ENCODE data around the gene SHISA5.
"Not testable (repeated sequence)": the region's sequence is repeated elsewhere in the genome, so short reads cannot be mapped to it uniquely, and the experiment has no call there.

The SHISA5 gene

GRCh38 chr3:48476426-48477053, 27.4 kb downstream of the SHISA5 start:
- DNase-seq, result no peak

GRCh38 chr3:48475188-48475587, 28.8 kb downstream of the SHISA5 start:
- no peak for DNase-seq

- DNase-seq, result no peak
Observed at GRCh38 chr3:48474619-48475018, 29.4 kb downstream of the SHISA5 start.

- not testable (repeated sequence) for DNase-seq
Observed at GRCh38 chr3:48474031-48474430, 29.9 kb downstream of the SHISA5 start.

- DNase-seq, result no peak
Observed at GRCh38 chr3:48473617-48473952, 30.4 kb downstream of the SHISA5 start.

GRCh38 chr3:48472923-48473616, 30.9 kb downstream of the SHISA5 start:
- peak; percentile 91 for DNase-seq

GRCh38 chr3:48472673-48472922, 31.4 kb downstream of the SHISA5 start:
- no peak for DNase-seq

- no peak for DNase-seq
Observed at GRCh38 chr3:48470286-48470685, 33.7 kb downstream of the SHISA5 start.

- DNase-seq, result no peak
Observed at GRCh38 chr3:48469046-48469915, 34.7 kb downstream of the SHISA5 start.

- DNase-seq, result no peak
Observed at GRCh38 chr3:48468329-48468731, 35.6 kb downstream of the SHISA5 start.

GRCh38 chr3:48467473-48468267, 36.3 kb downstream of the SHISA5 start:
- DNase-seq, result no peak

- DNase-seq, result no peak
Observed at GRCh38 chr3:48467110-48467454, 36.9 kb downstream of the SHISA5 start.

- no peak for DNase-seq
Observed at GRCh38 chr3:48466386-48467109, 37.4 kb downstream of the SHISA5 start.

GRCh38 chr3:48465531-48466378, 38.2 kb downstream of the SHISA5 start:
- peak; percentile 95 for DNase-seq

GRCh38 chr3:48465237-48465530, 38.8 kb downstream of the SHISA5 start:
- no peak for DNase-seq

GRCh38 chr3:48464713-48465221, 39.2 kb downstream of the SHISA5 start:
- DNase-seq, result no peak

- DNase-seq, result no peak
Observed at GRCh38 chr3:48463703-48464102, 40.3 kb downstream of the SHISA5 start.

- DNase-seq, result not testable (repeated sequence)
Observed at GRCh38 chr3:48461767-48462166, 42.2 kb downstream of the SHISA5 start.

GRCh38 chr3:48460517-48460902, 43.5 kb downstream of the SHISA5 start:
- no peak for DNase-seq

- no peak for DNase-seq
Observed at GRCh38 chr3:48459773-48460516, 44.0 kb downstream of the SHISA5 start.

- DNase-seq, result no peak
Observed at GRCh38 chr3:48459331-48459730, 44.6 kb downstream of the SHISA5 start.
